Epidermal melanocyte (primary cell): ENCODE data around the gene ANKMY1.
A peak's percentile ranks its signal among the peaks of the same experiment; 100 is the strongest.

ENCODE experiments used
- DNase-seq: peaks from one replicate; pipeline ENCODE4 v3.0.0; 2011; ENCODE audit warnings: low spot score; ENCODE audit not compliant: insufficient read length

ANKMY1 gene

GRCh38 chr2:240581811-240582210 lies 24.0 kb upstream of the ANKMY1 start:
- no peak for DNase-seq

- DNase-seq = peak; percentile 8
These were observed 22.2 kb upstream of the ANKMY1 start for GRCh38 chr2:240579771-240580614.

GRCh38 chr2:240579071-240579762 lies 21.4 kb upstream of the ANKMY1 start:
- no peak for DNase-seq

- DNase-seq = no peak
These were observed 20.7 kb upstream of the ANKMY1 start for GRCh38 chr2:240578488-240578887.

- DNase-seq = no peak
These were observed 20.3 kb upstream of the ANKMY1 start for GRCh38 chr2:240578110-240578450.

- DNase-seq = no peak
These were observed 19.7 kb upstream of the ANKMY1 start for GRCh38 chr2:240577281-240578109.

- DNase-seq = peak; percentile 9
These were observed 18.8 kb upstream of the ANKMY1 start for GRCh38 chr2:240576436-240577205.

GRCh38 chr2:240576036-240576435 lies 18.2 kb upstream of the ANKMY1 start:
- DNase-seq = peak; percentile 2

- DNase-seq = peak; percentile 2
These were observed 17.5 kb upstream of the ANKMY1 start for GRCh38 chr2:240575101-240575965.

GRCh38 chr2:240574386-240575100 lies 16.8 kb upstream of the ANKMY1 start:
- peak; percentile 3 for DNase-seq

GRCh38 chr2:240573516-240574385 lies 16.0 kb upstream of the ANKMY1 start:
- DNase-seq = no peak

- DNase-seq = no peak
These were observed 15.3 kb upstream of the ANKMY1 start for GRCh38 chr2:240573071-240573515.

- no peak for DNase-seq
These were observed 14.6 kb upstream of the ANKMY1 start for GRCh38 chr2:240572141-240573031.

- no peak for DNase-seq
These were observed 13.7 kb upstream of the ANKMY1 start for GRCh38 chr2:240571314-240571973.

- no peak for DNase-seq
These were observed 12.9 kb upstream of the ANKMY1 start for GRCh38 chr2:240570531-240571313.

- no peak for DNase-seq
These were observed 12.3 kb upstream of the ANKMY1 start for GRCh38 chr2:240569998-240570530.
